GM21723 (cell line): ENCODE results near the gene PHKB.
A peak's percentile ranks its signal among the peaks of the same experiment; 100 is the strongest.
"Not testable (repeated sequence)": the region's sequence is repeated elsewhere in the genome, so short reads cannot be mapped to it uniquely, and the experiment has no call there.

Experiments
- ATAC-seq: cut with Tn5 transposase; IDR thresholded peaks from one replicate; pipeline ENCODE4 v1.9.1; 2021; ENCODE audit warnings: mild to moderate bottlenecking, moderate library complexity; ENCODE audit not compliant: unreplicated experiment

The PHKB gene

GRCh38 chr16:47468070-47468689 is 7.0 kb downstream of the PHKB start:
- ATAC-seq: not testable (repeated sequence)

- no peak for ATAC-seq
Measured at GRCh38 chr16:47469227-47469626, 8.1 kb downstream of the PHKB start.

- no peak for ATAC-seq
Measured at GRCh38 chr16:47470211-47470610, 9.1 kb downstream of the PHKB start.

GRCh38 chr16:47470810-47471209 is 9.7 kb downstream of the PHKB start:
- ATAC-seq: no peak

GRCh38 chr16:47473004-47473403 is 11.9 kb downstream of the PHKB start:
- ATAC-seq: not testable (repeated sequence)

GRCh38 chr16:47473792-47474191 is 12.7 kb downstream of the PHKB start:
- no peak for ATAC-seq

GRCh38 chr16:47475786-47476185 is 14.7 kb downstream of the PHKB start:
- ATAC-seq: no peak

- ATAC-seq: no peak
Measured at GRCh38 chr16:47476654-47477345, 15.7 kb downstream of the PHKB start.

GRCh38 chr16:47477679-47478078 is 16.5 kb downstream of the PHKB start:
- no peak for ATAC-seq

GRCh38 chr16:47480410-47480809 is 19.3 kb downstream of the PHKB start:
- ATAC-seq: no peak

GRCh38 chr16:47481698-47482374 is 20.7 kb downstream of the PHKB start:
- ATAC-seq: no peak

GRCh38 chr16:47483616-47484015 is 22.5 kb downstream of the PHKB start:
- no peak for ATAC-seq

- no peak for ATAC-seq
Measured at GRCh38 chr16:47486856-47487255, 25.7 kb downstream of the PHKB start.

- no peak for ATAC-seq
Measured at GRCh38 chr16:47488051-47488450, 26.9 kb downstream of the PHKB start.

GRCh38 chr16:47490471-47490870 is 29.3 kb downstream of the PHKB start:
- no peak for ATAC-seq

GRCh38 chr16:47492036-47492427 is 30.9 kb downstream of the PHKB start:
- no peak for ATAC-seq

GRCh38 chr16:47492428-47493377 is 31.6 kb downstream of the PHKB start:
- ATAC-seq: peak; percentile 78

- ATAC-seq: peak; percentile 60
Measured at GRCh38 chr16:47493381-47494337, 32.5 kb downstream of the PHKB start.

GRCh38 chr16:47499080-47499699 is 38.1 kb downstream of the PHKB start:
- ATAC-seq: no peak
